Left hindlimb (tissue), 1 donor: ENCODE measurements around the gene KRT1.
"Not testable (repeated sequence)": the region's sequence is repeated elsewhere in the genome, so short reads cannot be mapped to it uniquely, and the experiment has no call there.

ENCODE experiments used
- DNase-seq: peaks from one replicate; pipeline ENCODE4 v3.0.0-alpha.2; 2018

KRT1 gene

DNA sequence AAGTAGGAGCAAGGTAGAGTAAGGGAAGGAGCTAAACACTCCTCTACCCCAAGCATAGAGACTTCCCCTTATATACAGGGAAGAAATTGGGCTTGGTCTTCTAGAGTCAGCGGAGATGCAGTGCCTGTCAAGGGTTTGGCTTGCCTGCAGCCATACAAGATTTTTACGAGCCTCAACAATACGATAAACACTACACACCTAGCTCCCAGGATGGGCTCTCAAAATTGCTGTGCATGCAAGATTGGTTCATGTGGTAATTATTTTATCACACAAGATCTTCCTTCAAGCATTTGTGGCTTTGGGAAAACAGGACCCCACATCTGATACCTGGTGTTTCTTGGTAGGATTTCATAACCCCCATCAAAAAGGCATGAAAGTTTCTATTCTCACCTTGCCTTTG is at the start of gene KRT1:
TSS of gene KRT1 (minus strand) at position 45 of the 400 bp plus-strand sequence. CDS start 59 bp downstream, outside the sequence.
- DNase-seq, result no peak

DNA sequence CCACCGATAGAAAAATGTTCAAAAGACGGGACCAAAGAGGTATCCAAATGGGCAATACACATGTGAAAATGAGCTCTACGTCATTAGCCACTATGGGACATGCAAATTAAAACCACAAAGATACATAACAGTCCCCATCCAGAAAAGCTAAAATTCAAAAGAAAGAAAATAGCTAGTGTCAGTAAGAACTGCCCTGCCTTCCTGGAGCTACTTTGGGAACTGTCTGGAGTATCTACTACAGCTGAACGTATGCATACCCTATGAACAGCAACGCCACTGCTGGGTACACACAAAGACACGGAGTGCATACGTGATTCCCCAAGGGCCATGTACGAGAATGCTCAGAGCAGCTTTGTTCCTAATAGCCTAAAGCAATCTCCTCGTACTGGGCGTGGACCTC is 48.9 kb upstream of the KRT1 start:
- no peak for DNase-seq

DNA sequence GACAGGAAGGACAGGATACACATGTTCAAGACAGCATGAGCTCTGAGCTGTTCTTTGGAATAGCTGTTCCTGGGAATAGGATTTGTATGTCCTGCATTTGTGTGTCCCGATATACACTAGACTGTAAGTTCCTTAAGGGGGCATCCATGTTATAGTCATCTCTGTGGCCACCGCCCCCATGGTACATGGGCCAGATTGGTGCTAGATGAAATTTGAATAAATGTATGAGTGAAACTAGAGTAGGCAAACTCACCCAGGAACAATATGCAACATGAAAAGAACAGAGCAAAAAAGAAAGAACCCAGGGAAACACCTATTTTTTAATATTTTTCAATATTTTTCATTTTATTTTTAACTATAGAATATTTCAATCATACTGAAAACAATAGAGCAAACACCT is 48.2 kb upstream of the KRT1 start:
- no peak for DNase-seq

DNA sequence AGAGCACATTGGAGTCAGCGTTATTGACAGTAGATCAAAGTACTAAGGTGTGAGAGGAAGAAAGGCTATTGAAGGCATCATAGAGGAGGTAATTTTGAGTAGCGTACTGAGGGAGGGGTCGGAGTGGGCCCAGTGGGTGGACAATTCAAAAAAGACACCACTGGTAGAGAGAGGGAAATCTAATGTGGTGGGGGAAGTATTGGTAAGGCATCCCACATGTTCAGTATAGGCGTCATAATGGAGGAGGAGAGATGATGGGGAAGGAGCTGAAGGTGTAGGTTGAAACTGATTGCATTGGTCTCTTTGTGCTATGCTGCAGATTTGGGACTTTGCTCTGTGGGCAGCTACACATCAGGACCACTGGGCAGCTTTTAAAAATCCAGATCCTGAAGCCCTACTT is 46.8 kb upstream of the KRT1 start:
- no peak for DNase-seq

DNA sequence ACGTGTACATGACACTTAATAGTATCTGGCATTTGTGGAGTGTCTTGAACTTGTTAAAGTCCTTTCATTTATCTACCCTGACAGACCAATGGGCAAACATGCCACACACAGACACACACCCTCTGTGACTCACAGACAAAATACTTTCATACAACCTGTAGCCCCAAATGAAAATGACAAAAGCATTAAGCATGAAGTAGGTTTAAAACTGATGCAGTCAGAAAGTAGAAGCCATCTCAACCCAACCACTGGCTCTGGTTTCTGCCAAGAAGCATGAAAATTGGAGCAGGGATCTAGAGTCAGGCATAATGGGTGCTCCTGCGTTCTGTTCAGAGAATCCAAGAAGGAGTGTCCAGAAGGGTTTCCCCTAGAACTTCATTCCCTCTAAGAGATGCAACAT is 46.2 kb upstream of the KRT1 start:
- no peak for DNase-seq

DNA sequence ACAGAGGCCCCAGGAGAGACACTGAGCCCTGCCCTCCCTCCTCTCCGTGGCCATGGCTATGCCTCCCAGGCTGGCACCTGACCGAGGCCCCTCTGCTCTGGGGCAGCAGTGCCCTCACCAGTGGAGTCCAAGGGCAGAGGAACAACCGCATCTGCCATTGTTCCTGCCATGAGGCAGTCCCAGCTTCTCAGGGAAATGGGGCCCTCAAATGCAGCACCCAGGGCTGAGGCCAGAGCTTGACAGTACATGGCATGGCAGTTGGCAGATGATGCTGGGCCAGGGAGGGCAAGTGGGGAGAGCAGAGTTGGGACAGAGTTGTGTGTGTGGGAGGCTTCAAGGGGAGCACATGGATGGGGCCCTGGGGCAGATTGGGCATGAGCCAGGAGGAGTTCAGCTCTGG is 44.2 kb upstream of the KRT1 start:
- no peak for DNase-seq

DNA sequence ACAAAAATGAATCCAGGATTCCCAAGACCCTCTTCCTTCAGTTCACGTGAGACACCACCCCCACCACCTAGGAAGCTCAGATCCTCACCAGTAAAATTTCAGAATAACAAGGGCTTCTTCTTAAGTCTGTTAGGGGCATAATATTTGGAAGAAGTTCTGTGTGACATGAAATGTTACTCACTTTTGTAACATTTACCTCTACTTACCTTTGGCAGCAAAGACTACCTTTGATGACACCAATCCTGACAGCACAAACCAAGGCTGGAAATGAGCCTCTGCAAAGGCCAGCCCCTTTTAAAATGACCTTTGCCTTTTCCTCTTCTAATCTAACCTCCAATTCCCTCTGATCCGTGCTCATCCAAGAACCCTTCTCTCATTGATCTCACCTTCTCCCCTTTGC is 42.5 kb upstream of the KRT1 start:
- no peak for DNase-seq

DNA sequence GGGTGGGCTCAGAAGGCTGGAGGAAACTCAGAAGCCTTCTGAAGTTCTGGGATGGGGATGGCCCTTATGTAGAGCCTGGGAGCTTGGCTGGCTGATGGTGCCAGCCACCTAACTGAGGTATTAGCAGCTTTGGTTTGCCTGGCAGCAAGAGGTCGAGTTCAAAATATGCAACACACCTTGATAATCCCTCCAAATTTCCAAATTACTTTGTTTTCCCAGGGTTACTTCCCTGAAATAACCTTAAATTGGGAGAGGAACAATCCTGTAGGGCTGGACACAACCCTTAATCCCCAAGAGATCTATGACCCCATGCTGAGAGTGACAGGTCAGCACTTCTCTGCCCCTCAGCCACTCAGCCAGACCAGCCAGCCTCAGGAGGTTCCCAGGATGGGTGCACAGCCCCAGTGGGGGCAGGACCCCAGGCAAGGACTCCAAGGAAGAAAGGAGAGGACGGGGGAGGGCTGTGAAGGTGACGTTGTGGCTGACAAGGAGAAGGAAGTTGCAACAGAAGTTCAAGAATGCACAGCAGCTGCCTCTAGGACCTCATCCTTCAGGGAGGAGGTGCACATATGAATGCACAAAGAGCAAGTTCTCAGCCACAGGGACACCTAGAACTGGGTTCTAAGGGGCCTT is 41.7 kb upstream of the KRT1 start:
- no peak for DNase-seq

DNA sequence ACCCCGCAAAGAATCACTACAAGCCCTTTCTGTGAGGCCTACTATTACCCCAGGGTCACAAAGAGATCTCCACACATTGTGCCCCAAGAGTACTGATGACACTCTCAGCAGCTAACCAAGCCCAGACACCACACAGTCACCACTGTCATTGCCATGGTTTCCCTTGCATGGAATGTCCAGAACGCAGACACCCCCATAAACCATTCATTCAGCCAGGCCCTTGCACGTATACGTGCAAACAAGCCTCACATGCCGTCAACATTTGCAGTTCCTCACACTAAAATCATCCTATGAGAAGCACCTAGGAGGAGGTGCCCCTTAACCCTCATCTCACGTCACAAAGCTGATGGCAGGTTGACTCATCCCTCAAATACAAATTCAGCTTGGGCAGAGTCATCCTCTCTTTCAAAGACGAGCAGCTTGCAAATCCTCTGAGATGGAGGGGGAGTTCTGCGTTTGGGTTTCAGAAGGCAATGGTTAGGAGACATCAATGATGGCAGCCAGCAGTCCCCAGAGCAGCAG is 40.2 kb upstream of the KRT1 start:
- DNase-seq, result no peak

DNA sequence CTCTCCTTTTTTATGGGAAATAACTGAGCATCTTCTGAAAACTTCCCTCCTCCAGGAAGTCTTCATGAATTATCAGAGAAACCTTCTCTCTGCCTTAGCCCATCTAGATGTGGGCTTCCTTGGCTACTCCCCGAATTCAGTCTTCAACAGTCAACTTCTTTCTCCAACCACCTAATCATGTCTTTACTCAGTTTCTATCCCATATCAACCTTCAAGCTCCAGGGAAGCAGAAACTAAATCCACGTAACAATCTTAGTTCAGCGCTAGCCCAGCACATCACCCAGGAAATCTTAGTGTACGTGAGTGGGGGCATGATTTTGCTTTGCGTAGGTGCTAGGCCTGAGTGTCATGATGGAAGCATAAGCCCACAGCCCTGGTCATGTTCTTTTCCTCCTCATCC is 35.9 kb upstream of the KRT1 start:
- no peak for DNase-seq

DNA sequence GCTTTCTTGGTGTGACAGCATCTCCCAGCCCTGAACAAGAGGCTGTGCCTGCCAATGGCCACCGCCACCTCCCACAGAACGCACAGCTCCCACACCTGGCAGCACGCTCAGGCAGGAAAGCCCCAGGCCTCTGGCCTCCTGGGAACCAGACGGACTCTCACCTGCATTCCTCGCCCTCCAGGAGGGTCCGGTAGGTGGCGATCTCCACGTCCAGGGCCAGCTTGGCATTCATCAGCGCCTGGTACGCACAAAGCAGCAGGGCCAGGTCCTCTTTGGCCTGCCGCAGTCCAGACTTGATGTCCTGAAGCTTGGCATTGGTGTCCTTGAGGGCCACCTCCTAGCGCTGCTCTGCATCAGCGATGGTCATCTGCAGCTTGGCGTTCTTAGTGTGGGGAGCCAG is 35.2 kb upstream of the KRT1 start:
- no peak for DNase-seq

DNA sequence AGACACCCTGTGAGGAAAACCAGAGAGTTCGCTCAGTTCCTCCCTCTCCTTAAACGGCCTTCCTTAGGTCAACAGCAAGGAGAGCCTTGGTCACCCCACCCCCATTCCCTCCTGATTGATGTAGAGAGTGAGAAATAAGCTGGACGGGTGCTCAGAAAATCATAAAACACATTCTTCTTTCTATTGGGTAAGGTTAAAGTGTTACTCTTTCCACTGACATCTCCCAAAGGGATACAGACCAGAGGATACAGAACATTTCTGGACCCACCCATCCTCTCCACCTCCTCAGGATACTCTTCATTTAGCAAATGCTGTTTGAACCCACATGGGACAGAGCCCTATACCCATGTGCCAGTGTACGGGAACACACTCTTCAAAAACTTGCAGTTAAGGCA is 34.7 kb upstream of the KRT1 start:
- no peak for DNase-seq

DNA sequence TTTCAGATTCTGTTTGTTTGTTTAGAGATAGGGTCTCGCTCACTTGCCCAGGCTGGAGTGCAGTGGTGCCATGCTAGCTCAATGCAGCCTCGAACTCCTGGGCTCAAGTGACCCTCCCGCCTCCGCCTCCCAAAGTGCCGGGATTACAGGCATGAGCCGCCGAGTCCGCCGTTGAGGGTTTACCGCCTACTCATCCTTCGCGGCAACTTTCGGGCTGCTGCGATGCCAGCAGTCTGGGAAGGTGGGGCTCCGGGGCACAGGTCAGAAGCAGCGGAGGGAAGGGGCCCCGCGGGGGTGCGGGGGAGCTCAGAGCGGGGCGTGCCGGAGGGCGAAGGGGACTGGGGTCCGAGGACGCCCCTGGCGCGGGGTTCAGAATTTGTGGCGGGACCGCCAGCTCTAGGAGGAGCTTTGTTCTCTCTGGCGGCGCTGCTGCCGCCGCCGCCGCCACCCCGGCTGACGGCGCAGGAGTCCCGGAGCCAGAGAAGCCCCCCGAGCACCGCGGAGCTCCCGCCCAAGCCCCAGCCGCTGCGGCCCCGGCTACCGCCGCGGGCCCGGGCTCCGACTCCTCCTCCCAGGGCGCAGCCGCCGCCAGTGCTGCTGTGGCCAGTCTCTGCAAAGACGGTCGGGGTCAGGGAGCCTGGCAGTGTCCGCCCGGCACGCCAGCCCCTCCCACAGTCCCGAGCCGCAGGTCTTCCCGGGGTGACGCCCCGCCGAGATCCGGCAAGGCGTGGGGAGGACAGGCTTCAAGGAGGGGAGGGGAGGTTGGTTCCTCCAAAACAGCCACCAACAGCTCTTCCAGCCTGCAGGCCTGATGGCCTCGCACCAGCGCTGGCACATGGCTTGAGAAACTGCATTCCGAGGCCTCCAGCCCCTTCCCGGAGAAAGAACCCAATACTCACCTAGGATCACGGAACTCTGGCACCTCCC is 34.0 kb upstream of the KRT1 start:
- no peak for DNase-seq

DNA sequence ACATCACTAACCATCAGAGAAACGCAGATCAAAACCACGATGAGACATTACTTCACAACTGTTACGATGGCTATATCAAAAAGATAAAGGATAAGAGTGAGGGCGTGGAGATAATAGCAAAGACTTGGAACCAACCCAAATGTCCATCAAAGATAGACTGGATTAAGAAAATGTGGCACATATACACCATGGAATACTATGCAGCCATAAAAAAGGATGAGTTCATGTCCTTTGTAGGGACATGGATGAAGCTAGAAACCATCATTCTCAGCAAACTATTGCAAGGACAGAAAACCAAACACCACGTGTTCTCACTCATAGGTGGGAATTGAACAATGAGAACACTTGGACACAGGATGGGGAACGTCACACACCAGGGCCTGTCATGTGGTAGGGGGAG is 31.9 kb upstream of the KRT1 start:
- DNase-seq, result not testable (repeated sequence)

DNA sequence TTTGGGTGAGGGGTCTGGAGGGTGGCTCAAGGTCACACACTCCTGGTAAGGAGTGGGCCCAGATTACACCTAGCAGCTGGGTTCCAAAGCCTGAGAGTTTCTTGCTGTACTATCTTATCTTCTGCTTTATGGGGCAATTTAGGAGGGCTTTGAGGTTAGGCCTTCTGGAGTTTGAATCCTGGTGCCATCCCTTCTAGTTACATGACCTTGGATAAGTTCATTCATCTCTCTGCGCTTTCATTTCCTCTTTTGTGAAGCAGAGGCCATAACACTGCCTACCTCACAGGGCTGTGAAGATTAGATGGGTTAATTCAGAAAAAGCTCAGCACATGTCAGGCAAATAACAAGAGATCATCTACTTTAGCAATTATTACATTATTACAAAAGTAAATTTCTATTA is 30.5 kb upstream of the KRT1 start:
- DNase-seq, result no peak

DNA sequence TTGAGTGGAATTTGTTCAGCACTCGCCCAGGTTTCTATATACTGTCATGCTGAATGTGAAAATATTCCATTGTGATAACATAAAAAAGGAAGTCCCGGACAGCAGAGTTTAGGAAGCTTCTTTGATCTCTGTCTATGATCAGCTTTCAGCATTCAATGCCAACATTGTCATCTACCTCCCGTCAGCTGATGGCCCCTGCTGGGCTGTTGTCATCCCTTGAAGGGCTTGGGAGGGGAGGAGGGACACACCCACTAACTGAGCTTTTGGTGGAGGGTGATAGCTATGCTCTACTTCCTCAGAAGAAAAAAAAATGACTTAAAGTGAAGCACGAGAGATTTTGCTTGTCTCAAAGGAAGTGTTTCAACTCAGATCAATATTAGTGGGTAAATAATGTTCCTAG is 27.8 kb upstream of the KRT1 start:
- DNase-seq, result no peak

DNA sequence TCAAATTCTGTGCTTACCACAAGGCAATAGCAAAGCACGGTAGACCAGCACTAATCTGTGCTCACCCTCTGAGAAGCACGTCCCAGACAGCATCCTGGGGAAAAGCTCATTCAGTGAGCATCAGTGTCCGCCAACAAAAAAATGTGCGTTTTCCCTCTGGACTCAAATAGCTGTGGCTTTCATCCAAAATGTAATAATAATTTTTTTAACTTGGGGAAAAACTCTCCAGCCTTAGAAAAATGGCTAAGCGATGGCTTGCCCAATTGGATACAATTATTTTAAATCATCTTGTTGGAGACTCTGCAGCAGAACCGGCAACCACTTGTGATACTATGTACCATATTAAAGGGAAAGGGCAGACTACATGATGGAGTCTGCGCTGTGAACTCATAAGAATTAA is 24.3 kb upstream of the KRT1 start:
- DNase-seq, result no peak

DNA sequence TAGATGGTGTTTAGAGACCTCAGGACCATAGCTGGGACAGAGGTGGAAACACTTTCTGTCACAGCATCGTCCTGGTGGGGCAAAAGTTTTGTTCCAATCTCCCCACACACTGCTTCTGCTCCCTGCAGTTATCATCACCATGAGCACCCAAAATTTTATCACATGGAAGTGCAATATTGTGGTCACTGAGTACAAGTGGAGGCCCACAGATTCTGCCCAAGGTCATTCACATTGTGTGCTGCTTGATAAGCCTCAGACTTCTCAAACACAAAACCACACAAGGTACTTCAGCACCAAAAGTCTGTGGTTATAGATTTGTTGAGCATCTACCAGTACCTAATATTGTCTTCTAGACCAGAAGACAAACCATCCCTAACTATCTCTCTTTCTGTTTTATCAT is 23.7 kb upstream of the KRT1 start:
- DNase-seq, result no peak

DNA sequence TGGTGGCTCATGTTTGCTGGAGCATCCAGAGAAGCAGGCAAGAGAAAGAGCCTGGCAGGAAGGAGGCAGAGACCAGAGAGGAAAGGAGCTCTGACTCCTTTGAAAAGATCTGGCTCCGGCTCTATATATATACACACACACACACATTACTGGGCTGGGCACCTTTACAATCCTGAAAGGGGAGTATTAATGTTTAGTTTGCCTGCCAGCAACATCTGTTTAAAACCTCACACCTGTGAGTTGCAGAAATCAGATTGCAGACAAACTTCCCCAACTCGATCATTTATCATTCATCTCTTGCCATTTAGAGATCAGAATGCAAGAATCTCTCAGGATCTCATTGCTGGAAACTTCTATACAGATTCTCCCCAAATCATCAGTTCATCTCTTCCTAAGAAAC is 23.2 kb upstream of the KRT1 start, which contains the start of gene KRT77:
TSS of gene KRT77 (minus strand) at position 101 of the 400 bp plus-strand sequence. CDS start at position 11, 90 bp downstream.
- no peak for DNase-seq

DNA sequence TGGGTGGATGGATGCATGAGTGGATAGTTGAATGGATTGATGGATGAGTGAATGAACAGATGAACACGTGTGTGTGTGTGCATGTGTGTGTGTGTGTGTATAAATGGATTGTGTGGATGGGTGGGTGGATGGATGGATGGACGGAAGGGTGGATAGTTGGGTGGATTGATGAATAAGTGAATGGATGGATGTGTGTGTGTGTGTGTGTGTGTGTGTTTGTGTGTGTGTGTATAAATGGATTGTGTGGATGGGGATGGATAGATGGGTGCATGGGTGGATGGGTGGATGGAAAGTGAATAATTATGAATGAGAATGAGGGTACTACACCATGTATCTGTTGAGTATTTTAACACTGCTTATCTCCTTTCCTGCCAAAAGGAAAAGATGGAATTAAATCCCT is 22.1 kb upstream of the KRT1 start:
- DNase-seq, result no peak

DNA sequence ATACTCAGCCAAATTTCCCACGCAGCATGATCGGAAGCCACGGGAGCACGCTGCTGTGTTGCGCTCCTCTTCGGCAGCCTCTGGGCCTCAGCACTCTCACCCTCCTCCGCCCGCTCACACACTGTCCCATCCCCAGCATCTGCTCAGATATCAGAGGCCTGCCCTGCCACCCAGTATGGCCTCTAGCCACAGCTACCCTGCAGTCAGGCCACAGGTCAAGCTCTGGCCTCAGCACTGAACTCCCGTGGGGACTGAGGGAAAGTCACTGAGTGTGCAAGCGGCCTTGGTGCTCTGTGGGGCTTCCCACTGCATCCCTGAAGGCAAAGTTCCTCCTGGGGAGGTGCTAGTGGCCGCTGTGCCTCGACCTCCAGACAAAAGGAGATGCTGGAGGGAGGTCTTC is 21.1 kb upstream of the KRT1 start:
- DNase-seq, result no peak

DNA sequence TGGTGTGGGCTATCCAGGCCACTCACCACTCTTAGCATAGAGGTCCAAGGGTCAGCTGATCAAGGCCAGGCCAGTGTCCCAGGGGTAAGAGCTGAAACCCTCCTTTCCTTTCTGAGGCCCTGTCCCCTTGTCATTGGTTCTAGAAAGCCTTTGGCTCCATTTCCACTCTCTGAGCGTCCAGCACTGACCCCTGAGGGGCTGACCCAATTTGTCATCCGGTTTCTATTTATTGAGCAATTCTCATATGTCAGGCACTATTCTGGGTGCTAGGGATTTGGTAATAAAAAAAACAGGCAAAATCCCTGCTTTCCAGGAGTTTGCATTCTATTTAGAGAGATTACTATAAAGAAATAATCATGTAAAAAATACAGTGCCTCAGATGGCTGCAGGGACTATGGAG is 19.8 kb upstream of the KRT1 start:
- no peak for DNase-seq

DNA sequence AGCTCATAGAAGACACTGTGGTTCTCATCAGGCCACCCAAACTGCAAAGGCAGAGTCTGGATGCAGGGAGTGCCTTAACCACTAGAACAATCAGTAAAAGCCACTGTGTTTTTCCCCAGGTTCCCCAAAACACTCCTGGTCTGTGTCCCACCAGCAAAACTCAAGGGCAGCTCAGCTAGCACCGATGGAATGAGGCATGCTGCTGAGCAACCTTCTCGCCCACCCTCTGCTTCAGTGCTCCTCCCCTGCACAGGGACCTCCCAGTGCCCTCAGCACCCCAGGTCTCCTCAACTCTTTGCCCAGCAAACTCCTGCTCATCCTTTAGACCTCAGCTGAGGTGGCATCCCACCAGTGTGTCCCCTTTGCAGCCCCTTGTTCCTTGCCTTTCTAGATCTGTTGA is 19.2 kb upstream of the KRT1 start:
- DNase-seq, result no peak

DNA sequence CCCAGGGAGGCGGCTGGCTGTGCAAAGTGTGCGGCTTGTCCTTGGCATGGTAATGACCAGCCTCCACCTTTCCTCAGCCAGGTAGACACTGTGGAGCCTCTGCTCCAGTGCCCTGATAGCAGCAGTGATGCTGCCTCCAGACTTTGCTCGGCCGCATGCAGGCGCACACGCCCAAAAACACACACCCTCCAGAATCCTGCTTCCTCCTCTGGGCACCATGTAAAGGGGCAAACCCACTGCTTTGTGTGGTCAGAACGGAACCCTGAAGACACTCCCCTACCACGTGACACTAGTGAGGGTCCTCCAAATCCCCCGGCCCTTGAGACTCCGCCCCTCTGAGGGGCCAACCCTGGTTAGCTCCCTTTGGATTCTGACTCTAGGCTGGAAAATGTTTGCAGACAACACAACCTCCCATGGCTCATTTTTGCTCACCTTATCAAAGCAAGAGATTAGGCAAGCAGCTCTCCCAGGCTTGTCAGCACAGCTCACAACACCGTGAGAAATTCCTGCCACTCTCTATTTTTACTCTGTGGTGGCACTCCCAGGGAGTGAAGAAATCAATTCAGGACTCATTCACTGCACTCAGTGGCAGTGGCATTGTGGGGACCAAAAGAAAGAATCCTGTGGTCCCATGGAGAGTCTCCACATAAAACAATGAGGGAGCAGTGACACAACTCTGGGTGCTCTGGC is 18.6 kb upstream of the KRT1 start:
- DNase-seq, result no peak
